NOMO-1 (cell line): ENCODE measurements around the gene HELZ2.

Experiments
- DNase-seq, 2 experiments: peaks; one replicate each; lab custom pipeline; 2025; ENCODE audit not compliant: unreplicated experiment in 2 of 2; lab: John Stamatoyannopoulos, UW

Gene HELZ2

GRCh38 chr20:63597651-63598478 is 23.8 kb upstream of the HELZ2 start:
- DNase-seq: no peak

GRCh38 chr20:63596423-63596822 is 22.4 kb upstream of the HELZ2 start:
- no peak for DNase-seq

GRCh38 chr20:63595416-63596127 is 21.5 kb upstream of the HELZ2 start:
- DNase-seq: no peak

GRCh38 chr20:63594043-63594561 is 20.1 kb upstream of the HELZ2 start:
- no peak for DNase-seq

GRCh38 chr20:63592661-63593060 is 18.6 kb upstream of the HELZ2 start:
- no peak for DNase-seq

- no peak for DNase-seq
Observed at GRCh38 chr20:63591786-63592355, 17.8 kb upstream of the HELZ2 start.

GRCh38 chr20:63591147-63591533 is 17.1 kb upstream of the HELZ2 start:
- no peak for DNase-seq

- DNase-seq: no peak
Observed at GRCh38 chr20:63590218-63591146, 16.4 kb upstream of the HELZ2 start.

GRCh38 chr20:63589261-63590217 is 15.5 kb upstream of the HELZ2 start:
- no peak for DNase-seq

GRCh38 chr20:63588641-63589041 is 14.6 kb upstream of the HELZ2 start:
- no peak for DNase-seq

- DNase-seq: no peak
Observed at GRCh38 chr20:63587776-63588591, 13.9 kb upstream of the HELZ2 start.

- DNase-seq: no peak
Observed at GRCh38 chr20:63587256-63587655, 13.2 kb upstream of the HELZ2 start.

- DNase-seq: no peak
Observed at GRCh38 chr20:63586797-63587196, 12.8 kb upstream of the HELZ2 start.

GRCh38 chr20:63585616-63586565 is 11.9 kb upstream of the HELZ2 start:
- no peak for DNase-seq

GRCh38 chr20:63582382-63583063 is 8.5 kb upstream of the HELZ2 start:
- no peak for DNase-seq

- peak in 1 of 2 experiments; percentile 26 for DNase-seq
Observed at GRCh38 chr20:63580796-63581461, 6.9 kb upstream of the HELZ2 start.
